Skeletal muscle tissue (tissue), 5 donors: ENCODE measurements around the gene FLG2. TPM values are rescaled to one million over a fixed set of nuclear protein-coding genes. Genes with fewer than 3 reads are reported as not detected.
"Not testable (repeated sequence)": the region's sequence is repeated elsewhere in the genome, so short reads cannot be mapped to it uniquely, and the experiment has no call there.

ENCODE experiments used
- H3K27ac ChIP-seq: one replicate; pipeline ENCODE4 v1.7.0; 2013; ENCODE audit warnings: mild to moderate bottlenecking, low read depth, low read length, inconsistent platforms
- H3K27me3 ChIP-seq, 3 donors: one replicate each; pipeline ENCODE4 v1.7.0; 2013; ENCODE audit warnings: low read length in 3 of 3; ENCODE audit not compliant: control insufficient read depth in 3 of 3, insufficient read depth in 3 of 3
- H3K36me3 ChIP-seq, 3 donors: one replicate each; pipeline ENCODE4 v1.7.0; 2013; ENCODE audit warnings: low read length in 3 of 3; ENCODE audit not compliant: control insufficient read depth in 3 of 3, insufficient read depth in 3 of 3
- H3K4me1 ChIP-seq, 3 donors: one replicate each; pipeline ENCODE4 v1.7.0; 2013; ENCODE audit warnings: low read length in 3 of 3, mild to moderate bottlenecking in 3 of 3; ENCODE audit not compliant: control insufficient read depth in 3 of 3, insufficient read depth in 3 of 3
- H3K4me3 ChIP-seq, 3 donors: one replicate each; pipeline ENCODE4 v1.7.0; 2013; ENCODE audit warnings: low read length in 3 of 3
- H3K9ac ChIP-seq, 3 donors: one replicate each; pipeline ENCODE4 v1.7.0; 2013; ENCODE audit warnings: low read length in 3 of 3, mild to moderate bottlenecking in 3 of 3, moderate library complexity in 2 of 3, low read depth in 1 of 3
- H3K9me3 ChIP-seq, 3 donors: one replicate each; pipeline ENCODE4 v1.7.0; 2013; ENCODE audit warnings: low read length in 3 of 3; ENCODE audit not compliant: control insufficient read depth in 3 of 3
- small RNA-seq: library from RNA; depleted of rRNA; stranded (forward); fragments of <200 nt; gene quantifications from one replicate; pipeline ENCODE3, GENCODE V24; 2014
- total RNA-seq: library from RNA; depleted of rRNA; stranded (reverse); fragments of >200 nt; gene quantifications from one replicate; pipeline ENCODE4 v1.2.3, GENCODE V29; 2014
- donor health status: Osteomylitis.

Gene FLG2
- total RNA-seq, 1 donor from 2014 or later: not detected

DNA sequence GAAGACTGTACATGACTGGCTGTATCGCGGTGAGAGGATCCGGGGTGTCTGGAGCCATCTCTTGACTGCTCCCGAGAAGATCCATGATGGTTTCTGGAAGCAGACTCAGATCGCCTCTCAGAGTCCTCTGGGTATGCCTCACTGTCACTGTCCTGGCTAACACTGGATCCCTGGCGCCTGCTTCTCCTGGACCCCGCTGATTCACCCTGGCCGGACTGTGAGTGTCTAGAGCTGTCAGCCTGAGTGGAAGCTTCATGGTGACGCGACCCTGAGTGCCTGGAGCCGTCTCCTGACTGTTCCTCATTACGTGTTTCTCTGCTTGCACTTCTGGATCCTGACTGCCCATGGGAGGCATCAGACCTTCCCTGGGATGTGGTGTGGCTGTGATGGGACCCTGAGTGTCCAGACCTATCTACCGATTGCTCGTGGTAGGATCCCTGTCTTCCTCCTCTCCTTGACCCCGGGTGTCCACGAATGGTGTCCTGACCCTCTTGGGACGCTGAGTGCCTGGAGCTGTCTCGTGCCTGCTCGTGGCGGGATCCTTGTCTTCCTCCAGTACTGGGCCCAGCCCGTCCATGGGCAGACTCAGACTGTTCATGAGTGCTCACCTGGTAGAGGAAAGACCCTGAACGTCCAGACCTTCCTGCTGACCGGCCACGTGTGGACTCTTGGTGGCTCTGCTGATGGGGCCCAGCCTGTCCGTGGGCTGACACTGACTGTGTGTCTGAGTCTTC is 56.5 kb downstream of the FLG2 start:
- H3K4me3 ChIP-seq, H3K27ac ChIP-seq, H3K27me3 ChIP-seq, H3K9ac ChIP-seq, H3K9me3 ChIP-seq, H3K36me3 ChIP-seq, H3K4me1 ChIP-seq: not testable (repeated sequence)

Small RNA genes within 50 kb of the gene (small RNA-seq; reads per million reads assigned to genes)
- not detected for gene HMGN3P1

Other genes starting within 250 kb of the FLG2 start
- not detected for gene TCHH, start 244.6 kb downstream of the FLG2 start, total RNA-seq
- not detected for gene RPTN, start 200.8 kb downstream of the FLG2 start, total RNA-seq
- gene HRNR, start 135.8 kb downstream of the FLG2 start, total RNA-seq: not detected
- gene FLG, start 34.8 kb downstream of the FLG2 start, total RNA-seq: under 0.01 TPM
- not detected for gene CRNN, start 54.3 kb upstream of the FLG2 start, total RNA-seq
- gene LCE5A, start 150.8 kb upstream of the FLG2 start, total RNA-seq: not detected
- not detected for gene CRCT1, start 154.5 kb upstream of the FLG2 start, total RNA-seq
- not detected for gene LCE3E, start 206.8 kb upstream of the FLG2 start, total RNA-seq
- gene LCE3D, start 220.5 kb upstream of the FLG2 start, total RNA-seq: not detected
- not detected for gene LCE3C, start 240.2 kb upstream of the FLG2 start, total RNA-seq